Tibial artery (tissue), 4 donors: ENCODE results near the gene FAM13A.

ENCODE experiments used
- DNase-seq, 2 donors: peaks; one replicate each; pipeline ENCODE4 v3.0.0-alpha.2; 2019
- H3K27ac ChIP-seq, 2 donors: fragments of 200-600 bp; sonication (generic) in 1 of 2; 1 replicate in 1 of 2; 2 replicates in 1 of 2; pipeline ENCODE4 v1.5.1; 2018 to 2019; ENCODE audit warnings: mild to moderate bottlenecking in 1 of 2
- H3K27me3 ChIP-seq, 2 donors: fragments of 200-600 bp; sonication (generic) in 1 of 2; one replicate each; pipeline versions ENCODE4 v1.5.1 to v1.6.0; 2016 to 2019
- H3K36me3 ChIP-seq, 3 donors: fragments of 200-600 bp; sonication (generic) in 2 of 3; one replicate each; pipeline ENCODE4 v1.5.1; 2016 to 2019; ENCODE audit warnings: mild to moderate bottlenecking in 2 of 3
- H3K4me1 ChIP-seq, 4 donors: fragments of 200-600 bp; sonication (generic) in 2 of 4; 1 replicate in 3 of 4; 2 replicates in 1 of 4; pipeline ENCODE4 v1.5.1; 2016 to 2019
- H3K4me3 ChIP-seq, 2 donors: fragments of 200-600 bp; sonication (generic) in 1 of 2; 1 replicate in 1 of 2; 2 replicates in 1 of 2; pipeline ENCODE4 v1.5.1; 2018 to 2019; ENCODE audit warnings: mild to moderate bottlenecking in 2 of 2
- H3K9me3 ChIP-seq, 3 donors: fragments of 200-600 bp; sonication (generic) in 1 of 3; one replicate each; pipeline ENCODE4 v1.5.1; 2016 to 2019
- intact Hi-C: fragments of 100-400 bp; cut with DNase I; formaldehyde crosslinking; loops from one replicate; pipeline ENCODE4 v1.15.0; 2023; ENCODE audit warnings: low total_unique reads
- TF ChIP-seq, protein P1 (sequence below), 2 experiments: fragments of 200-600 bp in 1 of 2; fragments of 450-650 bp in 1 of 2; IDR thresholded peaks; one replicate each; pipeline ENCODE4 v1.5.1; 2017 to 2019; ENCODE audit warnings: antibody characterized with exemption in 2 of 2, mild to moderate bottlenecking in 1 of 2, moderate library complexity in 1 of 2

The FAM13A gene

DNA sequence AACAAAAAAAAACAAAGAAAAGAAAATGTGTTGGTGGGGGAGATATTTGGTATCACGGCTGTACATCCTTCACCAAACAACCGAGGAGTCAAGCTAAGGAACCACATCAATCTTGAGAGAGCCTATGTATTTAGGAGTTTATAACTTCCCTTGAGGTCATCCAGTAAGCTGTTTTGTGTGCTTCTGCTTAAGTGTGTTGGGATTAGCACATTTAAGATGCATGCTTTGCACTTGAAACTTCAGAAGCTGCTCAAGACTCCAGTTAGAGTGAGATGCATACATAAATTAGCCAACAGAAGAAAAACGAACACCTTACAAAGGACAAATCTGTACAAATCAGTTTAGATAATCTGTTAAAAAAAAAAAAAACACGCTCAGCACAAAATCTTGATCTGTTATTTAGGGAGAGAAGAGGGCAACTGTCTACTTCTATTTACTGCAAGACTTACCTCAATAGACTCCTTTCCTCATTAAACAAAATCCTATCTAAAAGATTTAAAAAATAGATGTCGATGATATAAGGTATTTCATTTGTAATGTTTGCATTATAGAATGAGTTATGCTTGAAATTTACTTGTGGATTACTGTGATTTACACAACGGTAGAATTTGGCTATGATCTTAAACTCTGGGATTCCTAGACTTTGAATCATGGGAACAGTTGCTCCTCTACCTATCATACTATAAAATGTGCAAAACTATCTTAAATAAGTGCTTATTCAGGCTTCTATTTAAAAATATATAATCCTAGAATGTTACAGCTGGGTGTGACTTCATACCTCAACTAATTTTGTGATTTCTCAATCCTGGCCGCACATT, 305.5 kb downstream of the FAM13A start:
- H3K27ac ChIP-seq = no peak overlapping the region
- intact Hi-C loops = no loop called here
- TF ChIP-seq, protein P1, sequence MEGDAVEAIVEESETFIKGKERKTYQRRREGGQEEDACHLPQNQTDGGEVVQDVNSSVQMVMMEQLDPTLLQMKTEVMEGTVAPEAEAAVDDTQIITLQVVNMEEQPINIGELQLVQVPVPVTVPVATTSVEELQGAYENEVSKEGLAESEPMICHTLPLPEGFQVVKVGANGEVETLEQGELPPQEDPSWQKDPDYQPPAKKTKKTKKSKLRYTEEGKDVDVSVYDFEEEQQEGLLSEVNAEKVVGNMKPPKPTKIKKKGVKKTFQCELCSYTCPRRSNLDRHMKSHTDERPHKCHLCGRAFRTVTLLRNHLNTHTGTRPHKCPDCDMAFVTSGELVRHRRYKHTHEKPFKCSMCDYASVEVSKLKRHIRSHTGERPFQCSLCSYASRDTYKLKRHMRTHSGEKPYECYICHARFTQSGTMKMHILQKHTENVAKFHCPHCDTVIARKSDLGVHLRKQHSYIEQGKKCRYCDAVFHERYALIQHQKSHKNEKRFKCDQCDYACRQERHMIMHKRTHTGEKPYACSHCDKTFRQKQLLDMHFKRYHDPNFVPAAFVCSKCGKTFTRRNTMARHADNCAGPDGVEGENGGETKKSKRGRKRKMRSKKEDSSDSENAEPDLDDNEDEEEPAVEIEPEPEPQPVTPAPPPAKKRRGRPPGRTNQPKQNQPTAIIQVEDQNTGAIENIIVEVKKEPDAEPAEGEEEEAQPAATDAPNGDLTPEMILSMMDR (IDR thresholded peaks at IDR 0.05) = no peak
- peaks cover 0 to 21% (median 7%) of the 10 kb centered on the region in 4 donors for H3K4me1 ChIP-seq
- H3K4me3 ChIP-seq = no peak overlapping the region
- no peaks in the 10 kb centered on the region for H3K27me3 ChIP-seq
- H3K36me3 ChIP-seq = peaks cover 37 to 56% (median 39%) of the 10 kb centered on the region in 3 donors
- DNase-seq = no peak
- H3K9me3 ChIP-seq = no peaks in the 10 kb centered on the region

DNA sequence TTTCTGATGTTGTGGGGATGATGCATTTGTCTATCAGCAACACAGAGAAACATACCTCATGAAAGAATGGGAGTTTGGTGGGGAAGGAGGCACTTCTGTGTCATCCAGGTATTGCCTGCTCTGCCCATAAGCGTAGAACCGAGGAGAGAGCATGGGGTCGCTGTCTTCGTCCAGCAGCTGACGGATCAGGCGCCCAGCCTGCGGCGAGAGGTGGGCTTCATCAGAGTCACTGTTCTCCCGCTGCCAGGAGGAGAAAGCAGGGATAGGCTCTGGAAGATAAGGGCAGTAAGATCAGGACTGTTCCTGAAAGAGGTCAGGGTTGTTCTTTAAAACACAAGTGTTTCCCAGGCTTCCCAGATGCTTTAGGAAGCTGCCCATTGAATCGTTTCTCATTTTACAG, 306.6 kb downstream of the FAM13A start:
- no peak overlapping the region for H3K27ac ChIP-seq
- TF ChIP-seq, protein P1 (IDR thresholded peaks at IDR 0.05) = no peak
- peaks cover 37 to 59% (median 39%) of the 10 kb centered on the region in 3 donors for H3K36me3 ChIP-seq

DNA sequence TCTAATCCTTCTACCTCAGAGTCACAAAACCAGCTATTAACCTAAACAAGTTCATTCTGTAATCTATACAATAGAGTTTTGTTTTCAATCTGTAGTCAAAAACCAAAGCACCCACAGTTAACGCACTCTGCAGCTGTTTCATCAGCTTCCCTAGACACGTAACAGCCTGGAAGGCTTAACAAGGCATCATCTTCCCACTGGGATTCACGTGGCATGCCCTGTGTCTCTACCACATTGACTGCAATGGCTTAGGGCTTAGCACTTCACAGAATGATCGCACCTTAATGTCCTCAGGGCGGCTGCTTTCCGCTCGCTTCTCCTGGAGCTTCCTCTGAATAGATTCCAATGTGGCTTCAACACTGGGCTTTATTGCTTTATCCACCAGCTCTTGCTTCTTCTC, 309.6 kb downstream of the FAM13A start:
- Histone ChIP-seq H3K9me3 (no peaks in the 10 kb centered on the region), H3K4me1 (peaks cover 0 to 44% (median 21%) of the 10 kb centered on the region in 4 donors), H3K27me3 (no peaks in the 10 kb centered on the region), H3K4me3 (no peak overlapping the region), H3K36me3 (peaks cover 37 to 60% (median 39%) of the 10 kb centered on the region in 3 donors), H3K27ac (no peak overlapping the region)
- no peak for DNase-seq
- TF ChIP-seq, protein P1 (IDR thresholded peaks at IDR 0.05) = no peak
- intact Hi-C loops = no loop called here

More for the DNA sequence above, 306.6 kb downstream of the FAM13A start:
- Histone ChIP-seq H3K4me3 (no peak overlapping the region), H3K4me1 (peaks cover 0 to 32% (median 15%) of the 10 kb centered on the region in 4 donors), H3K27me3 (no peaks in the 10 kb centered on the region), H3K9me3 (no peaks in the 10 kb centered on the region)
- intact Hi-C loops = no loop called here
- no peak for DNase-seq

DNA sequence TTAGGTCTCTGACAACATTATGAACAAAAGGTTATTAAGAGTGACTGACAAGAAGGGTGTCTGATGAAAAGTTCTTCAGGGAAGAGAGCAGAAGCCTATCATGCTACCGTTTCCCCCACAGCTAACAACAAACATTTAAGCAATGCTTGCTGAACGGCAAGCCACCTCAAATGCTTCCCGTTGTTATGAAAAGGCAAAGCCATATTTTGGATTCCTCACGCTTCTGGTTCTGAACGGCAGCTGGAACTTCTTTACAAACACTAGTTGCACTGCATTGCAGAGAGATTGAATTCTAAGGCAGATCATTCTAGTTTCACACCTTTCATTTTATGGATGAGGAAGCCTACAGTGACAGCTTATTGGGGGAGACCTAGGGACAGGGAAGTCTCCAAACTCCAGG, 310.8 kb downstream of the FAM13A start:
- intact Hi-C loops = no loop called here
- no peaks in the 10 kb centered on the region for H3K27me3 ChIP-seq
- peak overlapping the region; percentile 51 to 56 for H3K27ac ChIP-seq
- no peak overlapping the region for H3K4me3 ChIP-seq
- peaks cover 0 to 37% (median 20%) of the 10 kb centered on the region in 4 donors for H3K4me1 ChIP-seq
- TF ChIP-seq, protein P1 (IDR thresholded peaks at IDR 0.05) = no peak
- DNase-seq = no peak
- peaks cover 37 to 66% (median 39%) of the 10 kb centered on the region in 3 donors for H3K36me3 ChIP-seq
- H3K9me3 ChIP-seq = no peaks in the 10 kb centered on the region

DNA sequence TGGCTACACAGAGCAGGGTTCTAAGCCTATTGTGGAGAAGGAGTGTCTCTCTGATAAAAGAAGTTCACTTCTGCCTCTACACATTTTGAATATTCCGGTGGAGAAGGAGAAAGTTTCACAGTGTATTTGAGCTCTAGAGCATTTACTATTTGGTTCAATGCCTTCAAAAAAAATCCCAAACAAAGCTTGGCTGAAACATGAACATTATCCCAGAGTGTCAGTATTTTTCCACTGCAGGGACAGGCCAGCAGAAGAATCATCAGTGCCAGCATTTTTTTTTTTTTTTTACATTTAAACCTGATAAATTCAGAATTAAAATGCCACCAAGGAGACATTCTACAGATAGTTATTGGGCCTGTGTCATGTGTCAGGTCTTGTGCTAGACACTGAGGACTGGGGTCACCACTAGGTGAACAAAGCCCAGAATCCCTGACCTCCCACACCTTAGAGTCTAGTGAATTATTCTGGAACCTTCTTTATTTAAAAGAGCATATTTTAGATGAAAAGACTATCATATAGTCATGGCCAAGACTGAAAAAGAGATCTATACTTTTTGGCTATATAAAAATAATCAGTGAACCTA, 311.3 kb downstream of the FAM13A start:
- Histone ChIP-seq H3K9me3 (no peaks in the 10 kb centered on the region), H3K27ac (peak overlapping the region; percentile 51 to 56), H3K27me3 (no peaks in the 10 kb centered on the region), H3K4me3 (no peak overlapping the region), H3K36me3 (peaks cover 37 to 61% (median 37%) of the 10 kb centered on the region in 3 donors), H3K4me1 (peaks cover 0 to 42% (median 20%) of the 10 kb centered on the region in 4 donors)
- intact Hi-C loops = no loop called here
- DNase-seq = no peak
- TF ChIP-seq, protein P1 (IDR thresholded peaks at IDR 0.05) = no peak
